Measurements from ENCODE around the gene CCDC85C.

Gene CCDC85C

GRCh38 chr14:99604766-99605298 is 825 bp upstream of the CCDC85C start:
- DNase-seq, result no peak

- peak; percentile 96 for DNase-seq
Observed at GRCh38 chr14:99604278-99604765, 315 bp upstream of the CCDC85C start.

DNA sequence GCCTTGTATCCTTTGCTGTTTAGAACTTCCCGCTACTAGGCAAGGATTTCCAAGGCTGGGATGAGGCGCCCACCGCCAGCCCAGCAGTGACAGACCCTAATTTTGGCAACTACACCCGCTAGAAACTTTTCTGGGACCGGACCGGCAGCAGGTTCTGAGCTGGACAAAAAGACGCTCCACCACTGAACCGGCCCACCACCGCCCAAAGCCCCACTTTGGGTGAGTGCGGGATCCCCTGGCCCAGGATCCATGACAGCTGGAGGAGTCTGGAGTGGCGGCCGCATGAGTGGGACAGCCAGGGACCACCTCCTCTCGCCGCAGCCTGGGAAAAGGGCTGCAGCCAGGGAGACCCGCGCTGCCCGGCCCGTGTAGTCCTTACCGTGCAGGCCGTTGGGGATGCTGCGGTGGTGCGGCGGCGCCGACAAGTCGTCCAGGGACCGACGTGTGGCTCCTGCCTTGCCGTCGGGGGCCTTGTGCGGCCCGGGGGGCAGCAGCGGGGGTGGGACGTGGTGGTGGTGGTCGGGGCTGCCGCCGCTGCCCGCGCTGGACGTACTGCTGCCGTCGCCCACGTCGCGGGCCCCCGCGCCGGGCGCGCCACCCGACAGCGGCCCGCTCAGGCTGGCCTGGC is 1.1 kb downstream of the CCDC85C start:
- no peak for DNase-seq

- DNase-seq, result peak; percentile 32
Observed at GRCh38 chr14:99602054-99602787, 1.8 kb downstream of the CCDC85C start.

GRCh38 chr14:99601361-99601831 is 2.6 kb downstream of the CCDC85C start:
- no peak for DNase-seq

- no peak for DNase-seq
Observed at GRCh38 chr14:99600232-99600888, 3.6 kb downstream of the CCDC85C start.

DNA sequence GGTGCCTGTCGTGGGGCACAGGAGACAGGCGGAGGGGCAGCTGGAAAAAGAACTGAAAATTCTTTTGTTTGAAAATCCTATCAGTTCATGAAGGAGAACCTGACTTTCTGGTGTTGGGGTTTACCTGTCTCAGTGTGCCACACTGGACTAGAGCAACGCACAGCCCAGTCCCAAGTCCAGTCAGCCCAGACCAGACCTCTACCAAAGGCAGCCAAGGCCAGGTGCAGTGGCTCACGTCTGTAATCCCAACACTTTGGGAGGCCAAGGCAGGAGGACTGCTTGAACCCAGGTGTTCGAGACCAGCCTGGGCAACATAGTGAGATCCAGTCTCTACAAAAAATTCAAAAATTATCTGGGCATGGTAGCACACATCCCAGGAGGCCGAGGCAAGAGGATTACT is 4.6 kb downstream of the CCDC85C start:
- no peak for DNase-seq

- DNase-seq, result no peak
Observed at GRCh38 chr14:99598774-99599173, 5.2 kb downstream of the CCDC85C start.

DNA sequence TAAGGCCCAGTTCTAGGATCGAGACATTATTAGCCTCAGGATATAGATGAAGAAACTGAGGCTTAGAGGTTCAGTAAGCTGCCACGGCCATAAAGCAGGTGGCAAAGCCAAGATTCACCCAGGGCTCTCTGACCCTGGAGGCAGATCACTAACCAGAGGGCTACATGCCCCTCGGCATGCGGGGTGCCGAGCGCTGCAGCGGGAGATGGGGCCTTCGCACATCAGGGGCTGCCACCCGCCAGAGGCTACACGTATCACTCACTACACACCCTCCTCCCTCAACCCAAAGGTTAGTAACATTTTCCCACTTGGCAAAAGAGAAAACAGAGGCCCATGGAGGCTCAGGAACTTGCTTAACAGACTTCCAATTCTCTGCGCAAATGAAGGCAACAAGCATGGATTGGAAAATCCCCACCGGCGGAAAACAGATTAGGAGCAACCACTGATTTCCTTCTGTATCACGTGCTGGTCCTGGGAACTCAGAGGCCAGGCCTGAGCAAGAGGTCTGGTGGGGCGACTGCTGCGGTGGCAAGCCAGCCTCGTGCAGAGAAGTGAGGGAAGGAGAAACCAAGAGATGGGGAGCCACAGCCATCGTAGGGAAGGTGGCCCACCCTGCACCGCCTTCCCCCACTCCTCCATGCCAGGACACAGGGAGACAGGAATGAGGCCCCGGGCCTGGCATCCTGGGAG is 6.0 kb downstream of the CCDC85C start:
- DNase-seq, result no peak

DNA sequence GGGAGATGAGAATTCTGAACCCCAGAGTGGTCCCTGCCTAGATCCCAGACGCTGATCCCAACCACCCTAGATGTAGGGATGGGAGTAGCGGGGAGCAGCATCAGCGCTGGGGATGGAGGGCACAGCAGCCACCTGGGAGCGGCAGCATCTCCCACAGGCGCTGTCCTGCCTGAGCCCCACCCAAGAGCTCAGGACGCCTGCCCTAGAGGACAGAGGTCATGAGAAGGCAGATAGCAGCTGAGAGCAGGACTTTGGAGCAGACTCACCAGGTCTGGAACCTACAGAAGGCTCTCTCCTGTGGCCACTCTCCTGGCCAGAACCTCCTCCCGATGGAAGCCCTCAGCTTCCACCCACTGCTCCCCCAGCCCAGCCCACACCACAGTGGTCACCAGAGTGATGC is 7.2 kb downstream of the CCDC85C start:
- DNase-seq, result no peak

DNA sequence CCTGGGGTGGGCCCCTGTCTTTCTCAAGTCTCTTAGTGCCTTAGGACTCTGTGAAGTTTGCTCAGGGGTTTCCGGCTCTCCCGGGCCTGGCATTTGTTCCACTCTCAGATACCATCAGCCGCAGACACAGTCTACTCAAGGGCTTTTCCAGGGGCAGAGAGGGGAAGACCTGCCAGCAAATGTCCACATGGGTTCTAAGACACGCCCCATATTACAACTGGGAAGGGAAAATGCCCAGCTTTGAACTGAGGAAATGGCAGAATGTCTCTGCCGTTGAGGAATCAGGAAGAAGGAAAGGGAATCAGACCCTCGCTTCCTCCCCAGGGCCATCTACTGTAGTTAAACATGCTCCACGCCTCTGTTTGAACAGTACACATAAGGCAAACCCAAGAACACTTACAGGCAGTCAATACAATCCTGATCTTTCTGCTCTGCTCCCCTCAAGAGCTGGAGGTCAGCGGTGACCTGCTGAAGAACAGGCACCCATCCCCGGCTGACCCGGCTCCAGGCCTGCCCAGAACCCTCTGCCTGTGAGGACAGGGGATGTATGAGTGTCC is 7.9 kb downstream of the CCDC85C start:
- DNase-seq, result no peak

DNA sequence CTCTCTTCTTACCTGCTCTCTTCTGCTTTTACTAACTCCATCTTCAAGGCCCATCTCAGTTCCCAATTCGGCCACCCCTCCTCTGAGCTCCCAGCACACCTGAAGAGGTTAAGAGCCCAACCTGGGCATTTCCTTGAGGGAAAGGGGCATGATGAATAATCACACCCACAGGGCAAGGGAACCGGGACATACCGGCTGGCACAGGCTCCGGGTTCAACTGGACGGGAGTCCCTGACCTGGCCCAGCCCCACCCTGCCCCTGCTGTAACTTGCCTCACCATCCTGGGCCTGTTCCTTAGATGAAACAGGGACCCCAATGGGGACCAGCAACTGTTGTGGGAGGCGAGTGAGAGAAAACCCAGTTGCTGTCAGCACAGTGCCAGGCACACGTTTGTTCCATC is 8.5 kb downstream of the CCDC85C start:
- no peak for DNase-seq

GRCh38 chr14:99595034-99595433 is 9.0 kb downstream of the CCDC85C start:
- no peak for DNase-seq

DNA sequence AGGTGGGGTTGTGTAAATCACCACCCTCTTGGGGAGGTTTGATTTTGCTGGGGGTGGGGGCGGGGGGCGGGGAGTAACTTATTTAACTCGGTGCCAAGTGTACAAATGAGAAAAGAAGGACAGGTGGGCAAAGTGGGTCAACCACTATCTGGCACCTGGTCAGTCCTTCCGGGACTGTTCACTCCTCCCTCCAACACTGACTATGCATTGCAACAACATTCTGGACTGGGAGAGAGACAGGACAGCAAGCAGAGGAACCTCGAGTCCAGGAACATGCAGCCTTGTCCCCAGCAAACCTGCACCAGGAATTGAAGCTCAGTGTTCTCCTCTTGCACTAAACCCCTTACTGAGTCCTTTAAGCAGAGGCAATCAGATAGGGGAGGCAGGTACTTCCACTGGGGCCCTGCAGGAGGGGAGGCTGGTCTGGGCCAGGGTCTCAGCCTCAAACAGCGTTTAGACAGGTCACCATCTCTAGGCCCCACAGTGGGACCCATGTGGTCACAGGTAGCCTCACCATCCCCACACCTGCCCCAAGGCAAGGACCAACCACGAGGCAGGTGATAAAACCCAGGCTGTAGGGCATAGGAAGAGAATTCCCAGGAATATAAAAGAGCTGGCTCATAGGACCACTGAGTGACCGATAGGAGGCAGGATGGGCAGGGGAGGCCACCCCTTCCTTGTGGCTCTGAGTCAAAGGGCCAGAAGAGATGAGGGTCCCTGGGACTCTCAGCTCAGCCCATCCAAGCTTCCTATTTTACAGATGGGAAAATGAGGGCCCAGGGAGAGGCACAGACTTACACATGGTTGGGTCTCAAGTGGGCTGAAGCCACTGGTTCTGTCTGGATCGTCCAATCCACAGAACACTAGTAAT is 9.8 kb downstream of the CCDC85C start:
- DNase-seq, result no peak

GRCh38 chr14:99592933-99593753 is 10.9 kb downstream of the CCDC85C start:
- DNase-seq, result no peak

GRCh38 chr14:99592394-99592793 is 11.6 kb downstream of the CCDC85C start:
- DNase-seq, result no peak

GRCh38 chr14:99590746-99591555 is 13.1 kb downstream of the CCDC85C start:
- no peak for DNase-seq

DNA sequence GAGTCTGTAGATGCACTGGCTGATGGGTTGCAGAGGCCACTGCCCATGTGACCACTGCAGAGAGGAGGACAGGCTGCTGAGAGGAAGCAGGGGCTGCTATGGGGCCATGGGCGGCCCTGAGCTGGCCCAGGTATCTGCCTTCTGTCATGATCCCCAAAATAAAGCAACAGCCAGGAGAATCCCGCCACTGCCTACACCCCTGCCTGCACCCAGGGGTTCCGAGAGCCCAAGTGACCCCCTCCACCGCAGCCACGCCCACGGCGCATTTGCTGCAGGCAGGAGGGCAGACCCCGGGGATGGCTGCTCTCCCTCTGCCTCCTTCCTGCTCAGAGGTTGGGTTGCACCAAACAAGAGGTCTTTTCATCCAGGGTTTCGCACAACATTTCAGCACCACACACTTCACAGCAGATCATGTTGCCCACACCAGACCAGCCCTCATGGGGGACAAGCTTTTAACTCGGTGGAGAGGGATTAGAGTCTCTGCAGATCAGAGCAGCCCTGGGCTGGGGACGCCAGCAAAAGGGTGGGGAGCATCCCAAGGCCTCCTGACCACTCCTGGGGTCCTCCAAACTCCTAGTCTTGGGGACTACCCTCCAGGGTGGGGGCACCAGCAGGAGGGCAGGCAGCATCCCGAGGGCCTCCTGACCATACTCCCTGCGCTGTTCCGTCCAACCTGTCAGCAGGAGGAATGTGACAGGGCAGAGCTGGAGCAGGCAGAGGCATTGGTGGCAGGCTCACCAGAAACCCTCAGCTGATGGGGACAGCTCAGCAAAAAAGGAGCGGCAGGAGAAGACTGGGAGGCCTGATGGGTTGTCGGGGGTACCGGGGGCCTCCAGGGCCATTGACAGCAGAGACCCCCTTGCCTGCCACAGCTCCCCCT is 14.1 kb downstream of the CCDC85C start:
- DNase-seq, result no peak

GRCh38 chr14:99589031-99589441 is 15.0 kb downstream of the CCDC85C start:
- DNase-seq, result no peak
